HT-29 (cell line): Measurements from ENCODE around the gene DSC3. TPM values are rescaled to one million over a fixed set of nuclear protein-coding genes. Genes with fewer than 3 reads are reported as not detected.

Source experiments
- DNase-seq: peaks from one replicate; pipeline ENCODE4 v3.0.0-alpha.2; 2015; ENCODE audit warnings: low spot score
- total RNA-seq: library from RNA; depleted of rRNA; stranded (reverse); fragments of >200 nt; shearing (Covaris generic); gene quantifications from 2 replicates; pipeline ENCODE4 v1.2.3, GENCODE V29; 2014; rRNA removed

DSC3 gene
- 0.03 TPM in 1 of 2 replicates, not detected in the other for total RNA-seq

- peak; percentile 11 for DNase-seq
Observed at GRCh38 chr18:31042406-31043181, at the start of gene DSC3. Gene DSC3 (minus strand): TSS chr18:31042742. CDS start chr18:31042660, 82 bp downstream.

- no peak for DNase-seq
Observed at GRCh38 chr18:31091350-31091749, 48.8 kb upstream of the DSC3 start.

GRCh38 chr18:31088532-31088931, 46.0 kb upstream of the DSC3 start:
- DNase-seq: no peak

GRCh38 chr18:31079973-31080372, 37.4 kb upstream of the DSC3 start:
- no peak for DNase-seq

GRCh38 chr18:31077878-31078277, 35.3 kb upstream of the DSC3 start:
- no peak for DNase-seq

- no peak for DNase-seq
Observed at GRCh38 chr18:31072175-31072574, 29.6 kb upstream of the DSC3 start.

- no peak for DNase-seq
Observed at GRCh38 chr18:31070206-31070605, 27.7 kb upstream of the DSC3 start.

GRCh38 chr18:31066266-31066665, 23.7 kb upstream of the DSC3 start:
- no peak for DNase-seq

GRCh38 chr18:31065036-31065773, 22.7 kb upstream of the DSC3 start:
- no peak for DNase-seq

- DNase-seq: no peak
Observed at GRCh38 chr18:31064130-31064529, 21.6 kb upstream of the DSC3 start.

GRCh38 chr18:31061945-31062344, 19.4 kb upstream of the DSC3 start:
- DNase-seq: no peak

- no peak for DNase-seq
Observed at GRCh38 chr18:31058897-31059296, 16.4 kb upstream of the DSC3 start.

GRCh38 chr18:31057917-31058316, 15.4 kb upstream of the DSC3 start:
- DNase-seq: no peak

- no peak for DNase-seq
Observed at GRCh38 chr18:31057051-31057450, 14.5 kb upstream of the DSC3 start.

- DNase-seq: no peak
Observed at GRCh38 chr18:31056296-31056695, 13.8 kb upstream of the DSC3 start.

GRCh38 chr18:31050635-31051034, 8.1 kb upstream of the DSC3 start:
- DNase-seq: no peak

- DNase-seq: no peak
Observed at GRCh38 chr18:31049189-31049588, 6.6 kb upstream of the DSC3 start.

- no peak for DNase-seq
Observed at GRCh38 chr18:31048216-31048615, 5.7 kb upstream of the DSC3 start.

- no peak for DNase-seq
Observed at GRCh38 chr18:31046916-31047315, 4.4 kb upstream of the DSC3 start.

- DNase-seq: no peak
Observed at GRCh38 chr18:31045599-31045998, 3.1 kb upstream of the DSC3 start.

- DNase-seq: no peak
Observed at GRCh38 chr18:31044926-31045325, 2.4 kb upstream of the DSC3 start.

- DNase-seq: no peak
Observed at GRCh38 chr18:31043709-31044108, 1.2 kb upstream of the DSC3 start.

- no peak for DNase-seq
Observed at GRCh38 chr18:31042084-31042405, 497 bp downstream of the DSC3 start.
